D341Med (cell line): ENCODE results near the gene MCRIP2.
A peak's percentile ranks its signal among the peaks of the same experiment; 100 is the strongest.

Experiments used
- DNase-seq: peaks from one replicate; pipeline ENCODE4 v3.0.0; 2012; ENCODE audit warnings: low spot score

The MCRIP2 gene

DNA sequence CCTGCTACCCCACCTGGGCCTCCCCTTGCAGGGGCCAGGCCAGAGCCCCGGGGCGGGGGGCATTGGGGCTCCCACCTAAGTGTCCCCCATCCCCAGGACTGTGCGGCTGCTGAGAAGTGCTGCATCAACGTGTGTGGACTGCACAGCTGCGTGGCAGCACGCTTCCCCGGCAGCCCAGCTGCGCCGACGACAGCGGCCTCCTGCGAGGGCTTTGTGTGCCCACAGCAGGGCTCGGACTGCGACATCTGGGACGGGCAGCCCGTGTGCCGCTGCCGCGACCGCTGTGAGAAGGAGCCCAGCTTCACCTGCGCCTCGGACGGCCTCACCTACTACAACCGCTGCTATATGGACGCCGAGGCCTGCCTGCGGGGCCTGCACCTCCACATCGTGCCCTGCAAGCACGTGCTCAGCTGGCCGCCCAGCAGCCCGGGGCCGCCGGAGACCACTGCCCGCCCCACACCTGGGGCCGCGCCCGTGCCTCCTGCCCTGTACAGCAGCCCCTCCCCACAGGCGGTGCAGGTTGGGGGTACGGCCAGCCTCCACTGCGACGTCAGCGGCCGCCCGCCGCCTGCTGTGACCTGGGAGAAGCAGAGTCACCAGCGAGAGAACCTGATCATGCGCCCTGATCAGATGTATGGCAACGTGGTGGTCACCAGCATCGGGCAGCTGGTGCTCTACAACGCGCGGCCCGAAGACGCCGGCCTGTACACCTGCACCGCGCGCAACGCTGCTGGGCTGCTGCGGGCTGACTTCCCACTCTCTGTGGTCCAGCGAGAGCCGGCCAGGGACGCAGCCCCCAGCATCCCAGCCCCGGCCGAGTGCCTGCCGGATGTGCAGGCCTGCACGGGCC, 8.9 kb upstream of the MCRIP2 start:
- no peak for DNase-seq

DNA sequence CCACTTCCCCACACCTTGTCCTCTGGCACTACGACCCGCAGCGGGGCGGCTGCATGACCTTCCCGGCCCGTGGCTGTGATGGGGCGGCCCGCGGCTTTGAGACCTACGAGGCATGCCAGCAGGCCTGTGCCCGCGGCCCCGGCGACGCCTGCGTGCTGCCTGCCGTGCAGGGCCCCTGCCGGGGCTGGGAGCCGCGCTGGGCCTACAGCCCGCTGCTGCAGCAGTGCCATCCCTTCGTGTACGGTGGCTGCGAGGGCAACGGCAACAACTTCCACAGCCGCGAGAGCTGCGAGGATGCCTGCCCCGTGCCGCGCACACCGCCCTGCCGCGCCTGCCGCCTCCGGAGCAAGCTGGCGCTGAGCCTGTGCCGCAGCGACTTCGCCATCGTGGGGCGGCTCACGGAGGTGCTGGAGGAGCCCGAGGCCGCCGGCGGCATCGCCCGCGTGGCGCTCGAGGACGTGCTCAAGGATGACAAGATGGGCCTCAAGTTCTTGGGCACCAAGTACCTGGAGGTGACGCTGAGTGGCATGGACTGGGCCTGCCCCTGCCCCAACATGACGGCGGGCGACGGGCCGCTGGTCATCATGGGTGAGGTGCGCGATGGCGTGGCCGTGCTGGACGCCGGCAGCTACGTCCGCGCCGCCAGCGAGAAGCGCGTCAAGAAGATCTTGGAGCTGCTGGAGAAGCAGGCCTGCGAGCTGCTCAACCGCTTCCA, 8.1 kb upstream of the MCRIP2 start:
- no peak for DNase-seq

DNA sequence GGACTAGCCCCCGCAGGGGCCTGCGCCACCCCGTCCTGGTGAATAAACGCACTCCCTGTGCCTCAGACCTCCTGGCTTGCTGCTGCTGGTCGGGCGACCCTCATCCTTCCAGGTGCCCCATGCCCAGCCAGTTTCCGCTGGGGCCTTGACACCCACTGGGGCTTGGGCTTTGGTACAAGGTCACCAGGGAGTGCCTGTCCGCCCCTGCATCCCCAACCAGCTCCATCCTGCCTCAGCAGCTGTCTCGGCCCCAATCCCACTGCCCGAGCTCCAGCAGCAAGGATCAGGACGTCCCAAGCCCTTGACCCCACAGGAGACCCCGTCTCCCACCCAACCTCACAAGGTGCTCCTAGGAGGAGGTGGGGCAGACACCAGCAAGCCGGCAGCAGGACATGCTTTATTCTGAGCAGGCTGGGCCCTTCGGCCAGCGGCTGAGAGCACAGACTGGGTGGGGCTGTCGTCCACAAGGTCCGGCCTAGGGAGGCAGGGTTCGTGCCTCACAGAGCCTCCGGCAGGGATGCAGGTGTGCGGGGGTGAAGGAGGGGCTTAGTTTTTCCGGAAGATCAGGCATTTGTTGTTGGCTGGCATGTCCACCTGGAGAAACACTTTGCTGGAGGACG, 7.5 kb upstream of the MCRIP2 start:
- DNase-seq = no peak

DNA sequence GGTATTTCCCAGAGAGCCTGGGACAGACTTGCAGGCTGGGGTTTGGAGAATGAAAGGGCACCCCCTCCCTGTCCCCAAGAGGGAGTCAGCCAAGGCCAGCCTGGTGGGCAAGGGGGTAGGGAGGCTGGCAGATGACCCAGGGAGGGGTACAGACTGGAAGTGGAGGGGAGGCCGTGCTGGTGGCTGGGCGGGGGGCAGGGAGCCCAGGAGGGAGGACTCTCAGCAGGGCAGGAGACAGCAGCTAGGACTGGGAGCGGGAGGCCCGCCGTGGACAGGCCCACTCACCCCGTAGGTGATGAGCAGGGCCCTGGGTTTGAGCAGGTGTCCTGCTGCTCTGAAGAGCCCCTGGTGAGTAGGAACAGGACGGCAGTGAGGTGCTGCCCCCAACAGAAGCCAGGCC, 6.6 kb upstream of the MCRIP2 start:
- DNase-seq = no peak

DNA sequence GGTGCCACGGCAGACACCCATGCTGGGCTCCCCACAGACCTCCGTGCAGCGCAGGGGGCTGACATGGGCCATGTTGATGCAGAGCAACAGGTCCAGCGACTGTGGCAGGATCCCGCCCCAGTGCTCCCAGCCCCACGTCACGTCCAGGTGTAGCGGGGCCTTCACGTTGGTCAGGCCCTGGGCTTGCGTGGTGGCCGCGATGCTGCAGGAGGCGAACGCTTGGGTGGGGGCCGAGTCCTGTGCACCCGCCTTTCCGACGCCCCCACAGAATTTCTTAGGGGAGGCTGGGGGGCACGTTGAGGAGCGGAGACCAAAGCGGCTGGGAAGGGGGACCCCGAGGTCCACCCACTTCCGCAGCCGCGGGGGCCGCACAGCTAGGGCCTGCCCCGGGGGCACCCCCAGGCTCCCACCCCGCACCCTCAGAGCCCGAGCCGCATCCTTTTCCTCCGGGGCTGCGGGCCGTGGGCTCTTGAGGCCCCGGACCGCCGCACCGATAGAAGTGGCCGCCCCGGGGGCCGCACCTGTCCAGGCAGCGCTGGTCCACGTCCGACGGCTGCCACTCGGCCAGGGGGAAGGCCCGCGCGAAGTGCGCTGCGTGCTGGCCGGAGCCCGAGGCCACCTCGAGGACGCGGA, 5.9 kb upstream of the MCRIP2 start:
- no peak for DNase-seq

DNA sequence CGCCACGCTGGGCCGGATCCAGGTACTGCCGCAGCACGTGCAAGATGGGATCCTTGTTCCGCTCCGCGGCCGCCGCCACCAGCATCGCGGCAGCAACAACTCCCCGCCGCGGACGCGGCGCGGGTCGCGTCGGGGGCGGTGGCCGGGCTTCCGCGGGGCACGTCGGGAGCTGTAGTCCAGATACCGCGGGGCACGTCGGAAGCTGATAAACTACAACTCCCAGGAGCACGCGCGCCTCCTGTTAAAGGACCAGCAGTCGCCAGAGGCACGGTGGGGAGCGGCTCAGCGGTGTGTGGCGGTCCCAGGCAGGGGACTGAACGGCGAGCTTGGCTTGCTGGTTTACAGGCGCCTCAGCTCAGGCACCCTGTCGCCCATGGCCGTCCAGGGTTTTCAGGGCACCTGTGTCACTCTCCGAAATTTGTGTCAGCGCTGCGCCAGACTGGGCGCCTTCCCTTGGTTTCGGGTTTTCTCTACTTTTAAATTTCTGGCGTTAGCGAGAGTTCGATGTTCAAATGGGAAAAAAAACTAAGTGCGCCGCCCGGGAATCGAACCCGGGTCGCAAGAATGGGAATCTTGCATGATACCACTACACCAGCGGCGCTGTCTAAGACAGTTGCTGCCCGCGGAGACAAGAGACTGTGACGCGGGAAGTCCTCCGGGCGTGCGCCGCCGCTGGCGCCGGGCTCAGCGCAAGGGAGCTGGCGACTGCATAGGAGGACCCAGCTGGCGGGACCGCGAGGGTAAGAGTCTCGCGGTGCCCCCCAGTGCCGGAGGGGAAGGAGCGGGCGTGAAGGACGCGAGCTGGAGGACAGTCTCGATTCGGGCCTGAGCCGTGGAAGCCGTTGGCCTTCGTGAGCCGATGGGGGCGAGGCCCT, 5.2 kb upstream of the MCRIP2 start, which contains the start of gene METTL26:
METTL26 (minus strand) TSS at position 100 of the 875 bp plus-strand sequence; CDS start at position 85, 15 bp downstream.
- peak; percentile 93 for DNase-seq

DNA sequence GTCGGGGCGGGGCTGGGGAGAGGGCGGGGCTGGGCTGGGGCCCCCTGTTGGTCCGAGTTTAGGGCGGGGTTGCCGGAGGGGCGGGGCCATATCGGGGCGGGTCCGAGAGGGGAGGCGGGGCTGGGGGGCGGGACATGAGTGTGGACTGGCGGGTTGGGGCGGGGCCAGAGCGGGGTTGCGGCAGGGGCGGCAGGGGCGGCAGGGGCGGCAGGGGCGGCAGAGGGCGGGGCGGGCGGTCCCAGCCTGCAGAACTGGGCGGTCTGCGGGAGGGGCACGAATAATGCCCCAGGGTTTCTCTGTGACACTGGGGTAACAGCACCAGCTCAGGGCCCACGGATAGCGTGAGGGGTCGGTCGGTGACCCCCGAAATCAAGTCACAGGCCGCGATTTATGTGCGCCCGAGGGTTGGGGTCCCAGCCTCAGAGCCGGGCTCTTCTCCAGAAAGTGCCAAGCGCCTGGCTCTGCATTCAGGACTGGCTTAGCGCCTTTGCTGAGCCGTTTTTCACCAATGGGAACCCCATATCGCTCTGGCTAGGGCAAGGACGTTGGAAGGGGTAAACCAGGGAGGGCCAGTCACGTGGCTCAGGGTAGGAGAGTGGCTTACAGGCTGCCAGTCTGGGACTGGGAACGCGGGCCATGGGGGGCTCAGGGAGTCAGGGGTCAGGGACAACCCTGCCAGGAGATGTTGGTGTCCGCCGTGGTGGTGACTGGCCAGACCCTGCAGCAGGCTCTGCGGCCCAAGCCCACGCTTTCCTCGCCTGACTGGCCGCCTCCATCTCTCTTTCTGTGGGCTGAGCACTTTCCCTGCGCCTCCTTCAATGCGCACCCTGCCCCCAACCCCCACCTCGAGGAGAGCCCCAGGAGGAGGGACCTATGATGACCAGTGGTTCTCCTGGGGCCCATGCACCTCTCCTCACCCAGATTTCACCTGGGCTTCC, 4.3 kb upstream of the MCRIP2 start:
- DNase-seq = peak; percentile 97

DNA sequence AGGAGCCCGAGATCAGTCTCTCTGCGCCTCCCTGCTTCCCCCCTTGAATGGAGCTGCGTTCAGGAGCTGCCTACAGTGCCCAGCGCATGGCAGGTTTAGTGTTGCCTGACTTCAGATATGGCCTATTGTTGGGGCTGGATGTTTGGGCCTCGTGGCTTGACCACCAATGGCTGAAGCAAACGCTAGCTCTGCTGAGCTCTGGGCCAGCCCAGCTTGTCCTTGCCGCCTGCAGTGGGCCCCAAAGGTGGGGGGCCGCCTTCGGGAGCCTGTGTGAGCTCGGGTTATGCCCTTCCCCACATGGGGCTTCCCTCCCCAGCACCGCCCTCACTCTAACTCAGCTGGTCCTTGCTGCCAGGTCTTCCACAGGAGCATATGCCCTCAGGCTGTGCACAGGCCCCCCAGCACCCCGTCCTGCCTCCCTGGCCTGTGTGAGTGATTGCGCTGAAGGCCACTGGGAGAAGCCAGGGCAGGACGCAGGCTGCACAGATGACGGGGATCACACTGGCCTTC, 3.5 kb upstream of the MCRIP2 start:
- DNase-seq = no peak

DNA sequence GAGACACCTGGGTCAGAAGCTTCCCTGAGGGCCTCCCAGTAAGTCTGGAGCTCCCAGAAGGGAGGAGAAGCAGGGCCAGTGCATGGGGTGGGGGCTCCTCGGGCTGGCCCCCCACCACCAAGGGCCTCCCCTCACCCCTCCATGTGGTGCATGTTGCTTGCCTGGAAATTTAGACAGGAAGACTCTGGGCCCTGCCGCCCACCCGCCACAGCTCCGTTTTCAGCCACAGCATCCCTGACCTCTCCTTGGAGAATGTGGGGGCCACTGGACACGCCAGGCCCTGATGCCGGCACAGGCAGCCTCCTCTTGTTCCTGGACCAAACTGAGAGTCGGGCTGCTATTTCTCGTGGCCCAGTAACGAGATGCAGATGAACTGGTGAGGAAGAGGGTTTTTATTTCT, 2.8 kb upstream of the MCRIP2 start:
- DNase-seq = no peak

DNA sequence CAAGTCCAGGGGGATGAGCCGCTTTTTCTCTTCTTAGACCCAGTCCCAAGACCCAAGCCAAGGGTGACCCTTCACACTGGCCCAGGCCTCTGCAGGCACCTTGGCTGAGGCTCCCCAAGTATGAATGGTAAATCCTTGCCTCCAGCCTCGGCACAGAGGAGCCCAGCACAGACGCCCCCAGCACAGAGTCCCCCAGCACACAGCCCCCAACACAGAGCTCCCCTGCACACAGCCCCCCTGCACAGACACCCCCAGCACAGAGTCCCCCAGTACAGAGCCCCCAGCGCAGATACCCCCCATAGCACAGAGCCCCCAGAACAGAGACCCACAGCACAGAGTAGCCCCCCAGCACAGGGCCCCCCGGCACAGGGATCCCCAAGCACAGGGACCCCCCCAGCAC, 1.0 kb upstream of the MCRIP2 start:
- DNase-seq = no peak

DNA sequence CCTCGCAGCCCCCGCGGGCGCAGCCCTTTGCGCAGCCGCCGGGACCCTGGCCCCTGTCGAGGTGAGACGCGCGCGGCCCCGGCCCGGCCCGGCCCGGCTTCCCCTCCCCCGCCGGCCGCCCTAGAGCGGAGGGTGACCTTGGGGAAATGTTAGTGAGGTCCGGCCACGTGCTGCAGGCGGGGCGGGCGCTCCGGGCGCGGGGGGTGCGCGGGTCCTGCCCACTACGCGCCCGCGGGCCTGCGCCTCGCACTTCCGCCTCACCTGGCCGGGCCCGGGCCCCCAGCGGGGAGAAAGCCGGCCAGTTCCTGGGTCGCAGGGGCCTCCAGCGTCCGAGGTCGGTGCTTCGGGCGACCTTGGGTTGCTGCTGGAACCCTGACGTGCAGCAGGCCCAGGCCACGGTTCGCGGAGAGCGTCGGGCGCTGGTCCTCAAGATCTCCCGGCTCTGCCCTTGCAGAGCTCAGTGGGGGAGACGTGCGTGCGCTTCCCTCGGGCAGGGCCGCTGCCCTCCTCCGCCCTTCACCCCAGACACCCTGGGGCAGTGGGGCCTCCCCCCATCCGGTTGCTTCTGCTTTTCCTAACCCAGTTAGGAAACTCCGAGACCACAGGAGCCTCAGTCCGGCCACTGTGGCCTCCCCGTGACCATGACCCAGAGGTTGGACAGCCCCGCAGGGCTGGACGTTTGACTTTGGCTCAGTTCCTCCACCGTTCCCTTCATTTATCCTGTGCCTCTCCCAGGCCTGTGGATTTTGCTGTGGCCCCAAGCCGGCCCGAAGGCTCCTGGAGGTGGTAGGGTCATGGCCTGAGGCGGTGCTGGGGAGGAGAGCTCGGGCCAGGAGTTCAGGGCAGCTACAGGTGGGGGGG, 791 bp downstream of the MCRIP2 start:
- DNase-seq = peak; percentile 62

DNA sequence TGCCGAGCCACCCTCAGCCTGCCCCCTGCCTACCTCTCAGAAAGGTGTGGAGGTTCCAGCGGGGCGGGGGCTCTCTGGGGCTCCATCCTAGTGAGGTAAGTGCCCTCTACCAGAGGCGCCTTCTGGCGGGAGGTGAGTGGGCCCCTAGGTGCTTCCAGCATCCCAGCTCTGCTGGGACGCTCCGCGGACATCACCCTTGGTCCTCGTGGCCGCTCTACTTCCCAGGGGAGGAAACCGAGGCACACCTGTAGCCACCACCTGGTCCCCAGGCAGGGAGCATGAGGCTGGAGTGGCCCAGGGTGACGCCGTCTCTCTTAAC, 1.4 kb downstream of the MCRIP2 start:
- DNase-seq = no peak

DNA sequence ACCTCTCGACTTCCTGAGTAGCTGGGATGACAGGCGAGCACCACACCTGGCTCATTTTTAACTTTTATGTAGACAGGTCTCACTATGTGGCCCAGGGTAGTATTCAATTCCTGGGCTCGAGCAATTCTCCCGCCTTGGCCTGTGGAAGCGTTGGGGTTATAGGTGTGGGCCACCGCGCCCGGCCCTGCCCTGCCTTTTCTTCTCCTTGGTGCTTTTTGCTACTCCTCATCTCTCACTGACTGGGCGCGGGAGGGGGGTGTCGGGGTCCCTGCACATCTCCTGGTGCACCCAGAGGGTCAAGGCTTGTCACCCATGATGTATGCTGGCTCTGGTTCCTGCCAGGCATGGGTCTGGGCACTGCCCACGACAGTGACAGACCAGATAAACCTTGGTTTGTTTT, 2.9 kb downstream of the MCRIP2 start:
- DNase-seq = no peak

DNA sequence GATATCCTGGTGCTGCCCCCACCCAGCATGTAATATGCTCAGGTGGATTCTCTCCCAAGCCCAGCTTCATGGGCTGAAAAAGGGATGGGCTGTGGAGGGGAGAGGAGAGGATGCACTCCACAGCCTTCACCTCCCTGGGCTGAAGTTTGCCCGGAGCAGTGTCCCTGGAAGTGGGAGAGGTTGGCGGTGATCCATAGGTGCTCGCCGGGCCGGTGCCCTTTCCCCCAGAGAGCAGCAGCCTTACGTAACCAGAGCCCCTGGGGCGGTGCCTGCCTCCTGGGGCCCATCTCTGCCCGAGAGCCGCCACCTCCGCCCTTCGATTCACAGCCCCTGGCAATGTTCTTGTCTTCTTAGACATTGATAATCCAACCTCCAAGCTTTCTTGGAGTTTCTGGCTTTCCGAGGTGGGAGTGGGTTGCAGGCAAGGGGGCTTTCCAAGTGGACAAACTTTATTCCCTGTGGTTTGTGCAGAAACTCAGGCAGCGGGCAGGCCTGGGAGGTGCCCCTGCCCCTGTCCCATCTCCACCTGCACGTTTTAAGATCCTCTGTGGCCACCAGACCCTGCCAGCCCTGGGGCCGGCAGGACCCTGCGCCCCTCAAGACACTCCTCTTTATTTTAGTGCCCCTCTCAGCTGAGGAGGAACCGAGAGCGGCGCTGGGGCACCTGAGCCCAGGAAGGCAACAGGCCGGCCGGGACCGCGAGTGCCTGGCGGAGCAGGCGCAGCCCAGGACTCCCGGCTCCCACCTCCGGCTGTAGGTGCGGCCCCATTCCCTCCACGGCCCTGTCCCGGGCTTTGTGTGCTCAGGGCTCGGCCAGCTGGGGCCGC, 4.4 kb downstream of the MCRIP2 start:
- DNase-seq = no peak

DNA sequence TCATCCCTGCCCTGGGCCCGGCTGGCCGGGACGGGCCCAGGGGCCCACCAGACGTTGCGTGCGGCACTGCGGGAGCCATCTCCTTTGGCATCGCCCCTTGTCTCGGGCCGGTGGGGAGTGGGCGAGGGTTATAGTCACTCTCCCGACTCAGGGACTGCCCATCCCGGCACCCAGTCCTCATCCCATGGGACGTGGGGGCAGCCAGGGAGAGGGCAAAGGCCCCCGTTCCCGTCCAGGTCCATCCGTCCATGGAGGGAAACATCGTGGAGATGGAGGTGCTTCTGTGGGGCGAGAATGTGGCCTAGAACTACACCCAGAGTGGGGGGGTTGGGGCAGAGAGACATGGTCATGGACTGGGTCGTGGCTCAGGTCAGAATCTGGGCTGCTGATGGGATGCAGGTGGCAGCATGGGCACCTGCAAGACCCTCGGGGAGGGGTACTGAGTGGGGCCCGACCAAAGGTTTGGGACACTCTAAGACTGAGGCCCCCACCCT, 5.1 kb downstream of the MCRIP2 start:
- no peak for DNase-seq

DNA sequence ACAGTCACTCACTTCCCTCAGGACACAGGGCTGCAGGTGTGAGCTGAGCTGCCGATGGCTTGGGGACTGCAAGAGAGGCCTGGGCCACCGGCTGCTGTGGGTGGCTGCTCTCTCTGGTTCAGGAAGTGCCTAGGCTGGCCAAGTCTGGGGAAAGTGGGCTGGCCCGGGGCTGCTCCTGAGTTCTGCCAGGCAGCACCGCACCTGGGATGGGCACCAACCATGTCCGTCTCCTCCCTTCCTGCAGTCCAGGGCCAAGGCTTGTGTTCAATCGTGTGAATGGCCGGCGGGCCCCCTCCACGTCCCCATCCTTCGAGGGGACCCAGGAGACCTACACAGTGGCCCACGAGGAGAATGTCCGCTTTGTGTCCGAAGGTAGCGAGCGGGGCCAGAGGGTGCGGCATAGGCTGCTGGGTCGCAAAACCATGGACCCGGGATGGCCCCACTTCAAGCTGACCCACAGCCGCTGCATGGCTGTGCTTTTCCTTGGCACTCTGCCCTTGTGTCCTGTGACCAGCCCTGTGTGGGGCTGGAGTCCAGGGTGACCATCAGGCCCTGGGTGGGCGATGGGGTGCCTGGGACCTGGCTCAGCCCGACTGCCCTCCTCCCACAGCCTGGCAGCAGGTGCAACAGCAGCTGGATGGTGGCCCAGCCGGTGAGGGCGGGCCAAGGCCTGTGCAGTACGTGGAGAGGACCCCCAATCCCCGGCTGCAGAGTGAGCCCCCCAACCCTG, 5.7 kb downstream of the MCRIP2 start:
- DNase-seq = no peak

DNA sequence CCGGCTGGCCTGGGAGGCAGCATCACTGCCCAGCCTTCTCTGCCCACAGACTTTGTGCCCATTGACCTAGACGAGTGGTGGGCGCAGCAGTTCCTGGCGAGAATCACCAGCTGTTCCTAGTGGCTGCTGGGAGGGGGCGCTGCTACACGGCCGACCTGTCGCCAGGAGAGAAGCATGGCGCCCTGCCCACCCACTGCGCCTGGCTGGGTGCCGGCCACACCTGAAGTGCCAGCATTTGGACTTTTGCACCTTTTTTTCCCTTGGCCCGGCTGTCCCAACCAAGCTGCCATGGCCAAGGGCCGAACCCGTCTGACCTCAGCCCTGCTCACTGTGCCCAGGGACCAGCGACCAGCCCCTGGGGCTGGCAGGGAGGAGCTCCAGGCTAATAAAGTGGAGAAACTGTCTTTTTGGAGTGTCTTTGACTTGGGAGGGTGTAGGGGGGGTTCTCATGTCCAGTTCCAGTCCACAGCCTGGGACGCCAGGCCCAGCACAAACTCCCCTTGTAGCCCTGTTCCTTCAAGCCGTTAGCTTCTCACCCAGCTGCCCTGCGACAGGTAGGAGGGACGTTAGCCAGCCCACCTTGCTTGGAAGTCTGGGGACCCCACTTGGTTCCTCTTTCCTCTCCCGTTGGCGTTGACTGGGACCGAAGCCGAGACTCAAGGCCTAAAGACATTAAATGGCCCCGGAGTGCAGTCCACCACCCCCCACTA, 6.6 kb downstream of the MCRIP2 start:
- peak; percentile 79 for DNase-seq
